Stimulated activated CD8-positive, alpha-beta memory T cell treated with anti-CD3 and anti-CD28 coated beads, Interleukin-4, amount 100 ng/mL, for 24 hours (primary cell): ENCODE data around the gene TLDC2.

Experiments used
- DNase-seq: peaks from one replicate; pipeline ENCODE4 v3.0.0-alpha.2; 2020; ENCODE audit warnings: low read depth

TLDC2 gene

DNA sequence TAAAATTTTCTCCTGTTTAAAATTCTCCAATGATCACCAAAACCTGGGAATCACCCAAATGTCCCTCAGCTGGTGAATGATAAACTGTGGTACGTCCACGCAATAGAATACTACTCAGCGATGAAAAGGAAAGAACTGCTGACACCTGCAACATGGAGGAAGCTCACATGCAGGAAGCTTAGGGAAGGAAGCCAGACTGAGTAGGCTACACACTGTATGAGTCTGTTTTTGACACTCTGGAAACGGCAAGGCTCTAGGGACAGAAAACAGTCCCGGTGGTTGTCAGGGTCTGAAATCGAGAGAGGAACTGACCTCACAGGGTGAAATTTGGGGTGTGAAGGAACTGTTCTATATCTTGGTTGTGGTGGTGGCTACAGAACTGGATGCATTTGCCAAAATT lies 25.2 kb upstream of the TLDC2 start:
- DNase-seq: no peak

DNA sequence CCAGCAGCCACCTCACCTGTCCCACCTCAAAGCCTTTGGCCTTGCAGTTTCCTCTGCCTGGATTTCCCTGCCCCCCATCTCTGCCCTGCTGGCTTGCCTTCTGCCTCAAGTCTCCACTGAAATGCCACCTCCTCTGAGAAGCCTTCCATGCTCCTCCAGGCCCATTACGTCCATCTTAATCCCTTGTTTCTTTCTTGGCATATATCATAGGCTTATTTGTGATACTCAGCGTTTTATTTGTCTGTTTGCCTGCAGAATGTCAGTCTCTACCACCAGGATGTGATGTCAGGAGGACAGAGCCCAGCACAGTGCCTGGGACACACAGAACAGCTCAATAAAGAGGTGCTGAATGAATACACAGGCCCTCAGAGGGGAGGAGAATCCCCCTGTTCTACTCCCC lies 24.4 kb upstream of the TLDC2 start:
- no peak for DNase-seq

DNA sequence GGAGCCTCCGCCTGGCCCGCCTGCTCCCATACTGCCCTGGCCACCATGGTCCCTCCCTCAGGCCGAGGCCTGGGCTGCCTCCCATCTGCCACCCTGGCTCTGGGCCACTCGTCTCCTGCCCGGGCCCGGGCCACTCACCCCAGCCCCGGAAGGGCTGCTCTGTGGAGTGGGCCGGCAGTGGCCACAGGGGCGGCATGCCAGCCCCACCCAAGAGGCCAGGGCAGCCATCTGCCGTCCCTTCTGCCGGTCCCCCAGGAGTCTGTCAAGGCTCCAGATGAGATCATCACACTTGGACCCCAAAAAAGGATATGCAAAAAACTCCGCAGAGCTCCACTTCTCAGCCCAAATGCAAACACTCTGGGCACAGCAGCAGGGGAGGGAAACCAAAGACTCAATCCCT lies 23.8 kb upstream of the TLDC2 start:
- DNase-seq: no peak

DNA sequence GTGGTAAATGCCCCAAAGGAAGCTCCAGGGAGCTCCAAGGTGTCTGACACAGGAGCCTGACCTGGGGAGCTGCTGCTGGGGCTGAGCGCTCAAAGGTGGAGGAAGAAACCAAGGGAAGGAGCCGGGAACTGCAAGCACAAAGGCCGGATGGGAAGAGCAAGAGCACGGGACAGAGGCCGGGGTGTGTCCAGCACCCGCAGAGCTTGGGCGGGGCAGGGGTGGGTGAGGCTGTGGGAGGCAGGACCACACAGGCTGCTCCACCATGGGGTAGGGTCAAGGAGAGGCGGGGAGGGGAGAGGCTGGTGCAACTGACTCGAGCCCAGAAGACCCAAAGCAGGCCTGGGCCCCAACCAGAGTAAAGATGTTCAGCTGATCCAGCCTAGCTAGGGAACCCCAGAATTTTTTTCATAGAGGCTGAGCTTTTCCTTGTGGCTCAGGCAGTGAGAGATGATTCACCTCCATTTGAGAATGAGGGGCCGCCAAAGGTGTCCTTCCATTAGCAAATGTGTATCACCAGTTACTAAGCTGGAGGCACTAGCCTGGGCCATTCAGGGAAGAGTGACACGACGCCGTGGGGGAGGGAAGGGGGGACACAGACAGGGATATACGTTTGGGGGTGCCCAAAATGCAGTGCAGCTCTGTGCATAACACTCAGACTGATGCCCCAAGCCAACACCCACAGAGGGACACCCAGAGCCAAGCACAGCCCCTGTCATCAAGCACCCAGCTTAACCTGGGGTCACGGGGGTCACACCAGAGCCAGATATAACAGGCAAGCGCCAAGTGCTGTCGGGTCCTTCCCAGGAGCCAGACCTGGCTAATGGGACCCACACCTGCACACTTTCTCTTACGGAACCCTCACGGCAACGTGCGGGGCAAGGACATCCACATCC lies 21.3 kb upstream of the TLDC2 start:
- no peak for DNase-seq

DNA sequence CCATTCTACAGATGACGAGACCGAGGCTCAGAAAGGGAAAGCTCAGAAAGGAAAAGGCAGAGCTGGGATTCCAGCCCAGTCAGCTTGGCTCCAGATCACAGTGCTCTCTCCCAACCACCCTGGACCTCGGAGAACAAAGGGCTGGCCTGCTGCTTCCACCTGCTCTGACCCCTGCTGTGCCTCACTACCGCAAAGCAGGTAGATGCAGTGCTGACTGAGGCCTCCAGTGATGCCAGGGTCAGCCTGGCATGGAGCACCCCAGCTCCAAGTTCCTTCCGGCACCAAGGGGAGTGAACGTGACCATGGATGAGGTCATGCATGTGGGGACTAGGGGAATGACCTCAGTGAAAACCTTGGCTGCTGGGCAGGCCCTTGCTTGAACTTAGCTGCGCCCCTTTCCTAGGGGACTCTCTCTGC lies 20.7 kb upstream of the TLDC2 start:
- DNase-seq: no peak

DNA sequence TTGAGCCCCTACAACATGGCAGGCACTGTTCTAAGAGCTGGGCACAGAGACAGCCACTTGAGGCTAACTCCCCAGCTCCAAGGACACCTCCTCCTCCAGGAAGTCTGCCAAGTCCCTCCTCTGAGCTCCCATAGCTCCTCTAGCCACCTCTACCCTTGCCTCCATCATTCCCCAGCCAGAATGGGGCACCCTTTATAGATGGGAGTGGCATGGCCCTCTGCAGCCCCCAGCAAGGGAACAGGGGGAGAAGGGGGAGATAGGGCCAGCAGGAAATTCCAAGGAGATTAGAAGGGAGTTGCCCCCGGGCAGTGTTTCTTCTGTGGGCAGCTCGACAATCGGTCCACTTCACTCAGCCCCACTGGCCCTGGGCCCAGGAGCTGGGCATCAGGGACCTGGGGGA lies 19.7 kb upstream of the TLDC2 start:
- DNase-seq: no peak

DNA sequence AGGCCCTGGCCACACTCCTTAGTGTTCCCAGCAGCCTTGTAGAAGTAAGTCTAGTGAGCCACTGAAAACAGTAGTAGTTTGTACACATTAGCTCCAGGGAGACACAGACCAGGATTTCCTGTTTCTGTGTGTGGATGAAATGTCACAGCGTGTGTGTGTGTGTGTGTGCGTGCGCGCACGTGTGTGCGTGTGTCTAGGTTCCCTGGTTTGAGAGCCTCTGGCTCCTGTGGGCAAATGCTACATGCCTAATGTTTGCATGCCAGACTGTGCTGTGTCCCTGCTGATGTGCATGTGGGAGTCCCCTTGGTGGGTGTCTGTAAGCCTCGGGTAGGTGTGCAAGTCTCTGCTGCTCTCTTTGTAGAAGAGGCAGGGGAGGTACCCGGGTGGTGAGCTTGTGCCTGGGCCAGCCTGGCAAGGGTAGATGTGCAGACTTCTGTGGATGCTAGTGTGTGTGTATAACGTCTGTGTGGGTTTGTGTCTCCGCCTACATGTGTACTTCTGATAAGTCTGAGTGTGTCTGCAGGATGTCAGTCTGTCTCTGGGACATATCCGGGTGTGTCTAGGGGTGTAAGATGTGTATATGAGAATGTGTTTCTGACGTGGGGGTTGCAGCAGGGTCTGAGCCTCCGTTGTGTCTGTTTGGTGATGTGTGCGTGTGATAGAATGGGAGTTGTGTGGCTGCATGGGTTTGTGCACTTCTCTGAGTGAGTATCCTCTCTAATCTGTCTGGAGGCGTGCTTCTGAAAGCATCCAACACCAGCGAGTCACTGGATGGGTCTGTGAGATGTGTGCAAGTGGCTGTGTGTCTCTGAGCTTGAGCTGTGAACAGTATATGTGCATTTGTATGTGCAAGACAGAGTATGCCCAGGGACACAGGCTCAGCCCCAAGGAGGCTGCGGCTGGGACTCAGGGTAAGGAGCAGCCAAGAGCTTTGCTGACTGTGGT lies 19.0 kb upstream of the TLDC2 start:
- DNase-seq: no peak

DNA sequence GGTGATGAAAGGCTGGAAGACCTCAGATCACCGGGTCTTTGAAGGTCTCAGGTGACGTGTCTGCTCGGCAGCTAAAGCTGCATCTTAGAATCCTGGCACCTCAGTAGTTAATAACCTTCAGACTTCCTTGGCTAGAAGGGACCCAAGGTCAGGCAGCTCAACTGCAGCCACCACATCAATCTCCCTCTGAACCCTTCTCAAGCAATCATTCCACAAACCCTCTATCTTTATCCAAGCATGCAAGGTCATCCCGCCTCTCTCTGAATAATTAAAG lies 16.7 kb upstream of the TLDC2 start:
- no peak for DNase-seq

DNA sequence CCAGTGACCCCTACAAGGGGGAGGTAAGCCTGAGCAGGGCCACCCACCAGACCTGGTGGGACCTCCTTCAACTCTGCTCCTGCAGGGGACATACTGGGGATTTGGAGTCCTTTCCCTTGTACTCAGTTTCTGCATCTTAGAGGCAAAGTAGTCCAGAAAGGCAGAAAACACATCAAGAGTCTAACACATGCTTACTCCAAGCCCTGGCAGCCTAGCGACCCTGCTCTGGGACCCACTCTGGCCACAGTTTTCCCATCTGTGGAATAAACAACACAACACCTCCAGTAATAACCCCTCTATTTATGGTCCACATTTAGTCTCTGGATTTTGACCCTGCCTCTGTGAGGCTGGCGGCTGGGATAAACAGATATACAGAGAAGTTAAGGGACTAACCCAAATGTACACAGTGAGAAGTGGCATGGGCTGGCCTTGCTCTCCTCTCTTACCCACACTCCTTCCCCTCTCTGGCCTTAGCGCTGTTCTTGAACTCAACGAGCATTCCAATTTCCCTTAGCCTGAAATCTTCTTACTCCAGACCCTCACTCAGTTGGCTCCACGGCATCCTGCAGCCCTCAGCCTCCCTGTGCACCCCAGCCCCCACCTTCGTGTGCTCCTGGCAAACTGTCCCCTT lies 16.1 kb upstream of the TLDC2 start:
- no peak for DNase-seq

DNA sequence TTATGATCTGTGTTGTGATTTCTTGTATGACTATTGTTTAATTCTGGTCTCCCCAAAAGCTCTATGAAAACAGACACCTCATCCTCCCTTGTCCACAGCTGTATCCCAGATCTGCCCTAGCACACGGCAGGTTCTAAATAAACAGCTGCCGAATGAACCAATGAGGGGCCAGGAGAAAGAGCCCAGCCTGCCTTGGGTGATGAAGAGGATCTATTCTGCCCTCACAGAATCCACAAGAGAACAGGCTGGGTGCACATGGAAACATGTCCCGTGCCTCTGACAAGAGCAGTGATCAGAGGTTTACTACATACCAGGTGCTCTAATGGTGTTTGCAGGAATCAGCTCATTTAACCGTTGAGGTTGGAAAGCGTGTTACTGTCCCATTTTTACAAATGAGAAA lies 15.6 kb upstream of the TLDC2 start:
- no peak for DNase-seq

DNA sequence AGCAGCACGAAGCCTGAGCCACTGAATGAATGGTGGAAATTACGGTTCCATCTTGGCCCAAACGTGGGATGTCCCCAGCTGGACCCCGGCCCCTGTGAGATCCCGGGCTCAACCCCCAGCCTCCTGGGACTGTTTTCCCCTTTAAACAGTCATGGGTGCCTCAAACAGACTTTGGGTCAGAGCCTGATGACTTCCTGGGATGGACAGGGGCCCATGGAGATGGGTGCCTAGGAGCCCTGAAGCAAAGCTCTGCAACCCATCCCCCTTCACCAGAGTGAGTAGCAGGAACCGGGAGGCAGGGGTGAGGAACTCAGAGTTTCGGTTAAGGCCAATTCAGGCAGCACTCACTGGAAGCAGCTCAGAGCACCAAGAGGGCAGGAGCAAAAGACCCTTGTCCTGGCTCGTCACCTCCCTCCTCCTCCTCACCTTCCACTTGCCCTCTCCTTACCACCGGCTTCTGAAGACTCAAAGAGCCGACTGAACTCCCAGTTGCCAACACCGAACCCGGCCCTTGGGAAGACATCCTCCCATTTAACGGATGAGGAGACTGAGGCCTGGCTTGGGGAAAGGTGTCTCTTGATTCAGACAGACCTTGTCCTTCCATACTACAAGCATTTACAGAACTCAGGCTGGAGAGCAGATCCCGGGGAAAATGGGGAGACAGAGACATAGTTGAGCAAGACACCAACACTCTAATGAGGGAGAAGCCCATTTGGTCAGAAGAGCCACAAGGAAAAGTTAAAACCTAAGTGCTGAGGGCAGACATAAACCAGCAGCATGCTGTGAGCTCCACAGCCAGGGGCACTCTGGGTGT lies 14.9 kb upstream of the TLDC2 start:
- no peak for DNase-seq

DNA sequence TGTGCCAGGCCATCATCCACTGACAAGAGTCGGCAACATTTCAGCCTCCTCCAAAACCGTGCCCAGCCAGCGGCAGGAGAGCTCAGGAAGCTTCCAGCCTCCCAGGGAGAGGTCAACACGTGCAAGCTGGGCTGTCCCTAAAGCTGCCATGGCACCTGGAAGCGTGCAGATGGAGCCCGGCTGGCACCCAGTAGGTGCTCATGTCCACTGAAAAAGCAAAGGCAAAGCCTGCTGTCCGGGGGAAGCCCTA lies 14.4 kb upstream of the TLDC2 start:
- DNase-seq: no peak

DNA sequence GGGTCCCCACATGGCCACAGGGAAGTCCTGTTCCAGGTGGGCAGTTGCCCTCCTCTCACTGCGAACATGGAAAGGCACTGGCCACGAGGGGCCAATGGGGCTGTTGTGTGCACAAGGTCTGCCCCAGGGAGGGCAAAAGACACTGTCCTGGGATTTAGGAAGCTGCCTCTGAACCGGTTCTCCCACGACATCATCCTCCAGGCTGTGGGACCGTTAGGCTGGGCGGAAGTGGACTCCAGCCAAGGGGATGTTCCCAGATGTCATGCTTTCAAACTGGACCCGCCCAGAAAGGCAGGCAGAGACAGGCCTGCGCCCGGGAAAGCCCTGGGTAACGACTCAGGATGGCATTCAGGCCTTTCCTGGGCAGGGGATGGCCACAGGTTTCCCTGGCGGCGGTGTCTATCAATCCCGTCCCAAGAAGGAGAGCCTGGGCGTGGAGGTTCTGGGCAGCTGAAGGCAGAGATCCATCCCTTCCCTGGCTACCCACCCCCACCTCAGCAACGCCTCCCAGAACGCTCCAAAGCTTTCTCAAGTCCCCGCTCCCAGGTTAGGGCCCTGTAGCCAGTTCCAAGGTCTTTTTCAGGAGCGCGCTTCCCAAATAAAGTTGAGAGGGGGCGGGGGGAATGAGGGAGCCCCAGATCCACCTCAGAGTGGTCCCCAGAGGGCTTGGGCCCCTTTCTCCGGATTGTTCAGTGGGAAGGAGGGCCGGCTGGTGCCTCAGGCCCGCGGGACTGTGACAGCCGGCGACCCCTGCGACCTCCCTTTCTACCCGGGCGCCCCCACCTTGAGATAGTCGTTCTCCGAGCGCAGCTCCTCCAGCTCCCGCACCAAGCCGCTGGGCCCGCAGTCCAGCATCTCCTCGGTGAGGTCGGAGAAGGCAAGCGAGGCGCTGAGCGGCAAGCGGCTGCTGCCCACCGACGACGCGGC lies 13.8 kb upstream of the TLDC2 start:
- no peak for DNase-seq

DNA sequence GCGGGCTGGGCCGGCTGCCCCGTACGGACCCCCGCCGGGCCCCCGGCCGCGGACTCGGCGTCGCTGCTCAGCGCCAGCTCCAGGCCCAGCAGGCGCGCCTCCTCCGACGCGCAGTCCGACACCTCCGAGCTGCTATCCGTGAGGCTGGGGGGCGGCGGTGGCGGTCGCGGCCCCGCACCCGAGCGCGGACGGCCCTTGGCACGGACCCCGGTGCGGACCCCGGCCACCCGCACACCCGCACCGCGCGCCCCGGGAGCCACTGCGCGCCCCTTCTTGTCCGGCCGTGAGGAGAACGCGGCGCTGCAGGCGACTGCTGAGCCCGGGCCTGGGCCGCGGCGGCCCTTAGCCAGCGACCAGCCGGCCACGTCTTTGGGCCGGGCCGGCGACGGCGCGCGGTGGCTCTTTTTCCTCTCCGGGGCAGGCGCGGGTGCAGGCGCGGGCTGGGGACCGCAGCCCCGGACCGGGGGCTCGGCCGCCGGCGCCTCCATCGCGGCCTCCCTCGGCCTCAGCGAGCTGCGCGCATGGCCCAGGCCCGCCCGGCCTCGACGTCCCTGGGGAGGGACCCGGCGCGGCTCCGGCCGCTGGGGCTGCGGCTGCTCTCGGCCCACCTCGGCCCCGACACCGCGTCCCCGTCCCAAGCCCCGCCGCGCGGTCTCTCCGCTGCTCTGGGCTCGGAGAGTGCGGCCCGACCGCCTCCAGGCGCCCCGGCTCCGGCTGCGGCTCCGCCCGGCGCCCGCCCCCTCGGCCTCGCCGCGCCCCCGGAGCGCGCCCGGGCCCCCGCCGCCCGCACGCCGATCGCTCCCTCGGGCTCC lies 12.9 kb upstream of the TLDC2 start:
- DNase-seq: peak; percentile 8

DNA sequence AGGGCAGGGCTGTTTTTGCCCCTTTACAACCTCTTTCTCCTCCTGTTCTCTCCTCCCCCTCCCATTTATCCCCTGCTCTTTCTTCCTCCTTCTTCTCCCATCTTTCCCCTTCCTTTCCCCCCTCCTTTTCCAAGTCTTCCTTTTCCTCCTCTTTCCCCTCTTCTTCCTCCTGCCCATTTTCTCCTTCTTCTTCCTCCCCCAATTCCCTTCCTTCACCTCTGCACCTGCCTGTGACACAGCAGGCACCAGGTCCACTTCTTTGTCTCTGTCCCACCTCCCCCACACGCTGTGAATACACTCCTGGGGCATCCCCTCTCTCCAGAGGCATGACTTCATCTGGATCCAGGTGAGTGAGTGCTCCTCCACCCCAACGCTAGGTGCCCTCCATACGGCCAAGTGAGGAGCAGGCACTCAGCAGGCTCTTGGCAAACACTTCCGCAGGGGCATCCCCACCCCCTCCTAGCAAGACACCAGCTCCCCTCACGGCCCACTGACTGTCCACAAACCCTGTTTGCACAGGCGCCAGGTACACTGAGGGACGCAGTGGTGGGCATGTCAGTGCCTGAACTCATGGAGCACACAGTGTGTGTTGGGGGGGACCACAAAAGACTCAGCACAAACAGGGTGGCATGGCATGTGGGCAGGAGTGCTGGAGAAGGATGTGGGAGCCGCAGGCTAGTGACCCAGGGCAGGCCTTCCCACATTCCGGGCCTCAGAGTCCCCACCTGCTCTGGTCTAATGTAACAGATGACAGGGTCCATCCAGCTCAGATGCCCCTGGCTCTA lies 10.7 kb upstream of the TLDC2 start:
- no peak for DNase-seq

DNA sequence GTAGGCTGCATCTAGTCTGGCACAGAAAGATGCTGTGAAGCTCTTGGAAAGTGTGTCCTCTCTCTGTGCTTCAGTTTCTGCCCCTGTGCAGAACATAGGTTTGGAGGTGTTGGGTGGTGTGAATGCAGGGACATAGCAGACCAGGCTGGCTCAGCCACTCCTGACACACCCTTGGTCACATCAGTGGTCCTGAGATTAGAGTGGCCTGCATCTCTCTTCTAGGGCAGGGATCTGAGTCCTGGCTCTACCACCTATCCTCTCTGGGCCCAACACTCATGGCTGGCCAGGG lies 10.1 kb upstream of the TLDC2 start:
- no peak for DNase-seq

DNA sequence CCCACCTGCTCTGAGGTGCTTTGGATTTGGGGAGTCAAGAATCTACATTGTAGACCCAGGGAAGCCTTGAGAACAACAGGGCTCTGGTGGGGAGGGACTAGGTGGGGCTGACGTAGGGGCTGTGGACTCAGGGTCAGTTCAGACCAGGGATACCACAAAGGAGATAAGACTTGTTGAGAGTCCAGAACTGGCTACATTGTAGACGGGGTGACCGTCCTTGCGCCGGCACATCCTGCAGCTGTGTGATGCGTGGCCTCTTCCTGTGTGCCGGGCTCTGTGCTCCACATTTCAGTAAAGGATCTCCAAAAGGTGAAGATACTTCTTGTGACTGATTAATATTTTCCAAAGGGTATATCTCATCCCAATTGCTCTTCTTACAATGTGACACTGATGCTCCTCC lies 9.8 kb upstream of the TLDC2 start:
- DNase-seq: no peak

DNA sequence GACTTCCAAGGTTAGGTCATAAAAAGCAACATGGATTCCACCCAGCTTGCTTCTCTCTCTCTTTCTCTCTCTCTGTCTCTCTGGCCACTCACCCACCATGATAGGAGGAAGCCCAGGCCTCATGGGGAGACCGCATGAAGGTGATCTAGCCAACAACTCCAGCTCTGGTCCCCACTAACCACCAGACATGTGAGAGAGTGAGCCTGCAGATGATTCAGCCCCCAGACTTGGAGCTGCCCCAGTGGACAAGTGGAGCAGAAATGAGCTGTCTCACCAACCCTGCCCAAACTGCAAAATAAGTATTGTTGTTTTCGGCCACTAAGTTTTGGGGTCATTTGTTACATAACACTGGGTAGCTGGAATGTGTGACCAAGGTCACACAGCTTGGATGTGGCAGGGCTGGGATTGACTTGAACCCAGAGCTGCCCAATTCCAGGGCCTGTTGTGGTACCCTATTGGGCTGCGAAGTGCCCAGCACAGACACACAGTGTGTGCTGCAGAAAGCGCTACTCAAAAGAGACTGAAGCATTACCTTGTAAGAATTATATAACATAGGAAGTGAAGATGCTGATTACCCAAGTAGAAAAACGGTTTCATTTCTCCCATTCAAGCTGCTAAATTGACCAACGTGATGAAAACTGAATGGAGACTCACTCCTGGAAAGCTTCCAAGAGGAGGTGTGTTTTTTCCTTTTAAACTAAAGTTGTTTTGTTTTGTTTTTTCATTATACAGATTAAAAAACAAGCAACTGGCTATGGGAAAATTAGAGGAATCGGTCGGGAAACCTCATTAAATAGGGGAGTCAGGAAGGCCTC lies 9.1 kb upstream of the TLDC2 start:
- no peak for DNase-seq
